Osteocyte (in vitro differentiated cells): ENCODE measurements around the gene NEDD1. TPM values are rescaled to one million over a fixed set of nuclear protein-coding genes. Genes with fewer than 3 reads are reported as not detected.
A peak's percentile ranks its signal among the peaks of the same experiment; 100 is the strongest.

Experiments
- DNase-seq: peaks from one replicate; pipeline ENCODE4 v3.0.0; 2021; ENCODE audit warnings: mixed read lengths; ENCODE audit not compliant: unreplicated experiment; ENCODE audit errors: extremely low spot score
- H3K27ac Mint-ChIP-seq: one replicate; pipeline ENCODE4 v1.8.0; 2021; ENCODE audit warnings: mild to moderate bottlenecking, mixed read lengths; ENCODE audit not compliant: unreplicated experiment
- H3K27me3 Mint-ChIP-seq: one replicate; pipeline ENCODE4 v1.8.0; 2021; ENCODE audit warnings: mixed read lengths; ENCODE audit not compliant: unreplicated experiment
- H3K36me3 Mint-ChIP-seq: one replicate; pipeline ENCODE4 v1.8.0; 2021; ENCODE audit warnings: mixed read lengths; ENCODE audit not compliant: unreplicated experiment
- H3K4me1 Mint-ChIP-seq: one replicate; pipeline ENCODE4 v1.8.0; 2021; ENCODE audit warnings: mixed read lengths; ENCODE audit not compliant: unreplicated experiment
- H3K4me3 Mint-ChIP-seq: one replicate; pipeline ENCODE4 v1.8.0; 2021; ENCODE audit warnings: mild to moderate bottlenecking, moderate library complexity, mixed read lengths; ENCODE audit not compliant: unreplicated experiment
- H3K9me3 Mint-ChIP-seq: one replicate; pipeline ENCODE4 v1.8.0; 2021; ENCODE audit warnings: mixed read lengths; ENCODE audit not compliant: unreplicated experiment
- total RNA-seq: library from RNA; stranded (reverse); gene quantifications from 2 replicates; pipeline ENCODE4 v1.2.1, GENCODE V29; 2021
- TF ChIP-seq, protein P1 (sequence below): fragments of 200-600 bp; sonication (generic); IDR thresholded peaks from 2 replicates; pipeline ENCODE4 v1.5.0; 2021; ENCODE audit warnings: antibody characterized with exemption, mild to moderate bottlenecking, moderate library complexity

Gene NEDD1
- total RNA-seq, 1 donor from 2014 or later: 18.7 TPM

DNA sequence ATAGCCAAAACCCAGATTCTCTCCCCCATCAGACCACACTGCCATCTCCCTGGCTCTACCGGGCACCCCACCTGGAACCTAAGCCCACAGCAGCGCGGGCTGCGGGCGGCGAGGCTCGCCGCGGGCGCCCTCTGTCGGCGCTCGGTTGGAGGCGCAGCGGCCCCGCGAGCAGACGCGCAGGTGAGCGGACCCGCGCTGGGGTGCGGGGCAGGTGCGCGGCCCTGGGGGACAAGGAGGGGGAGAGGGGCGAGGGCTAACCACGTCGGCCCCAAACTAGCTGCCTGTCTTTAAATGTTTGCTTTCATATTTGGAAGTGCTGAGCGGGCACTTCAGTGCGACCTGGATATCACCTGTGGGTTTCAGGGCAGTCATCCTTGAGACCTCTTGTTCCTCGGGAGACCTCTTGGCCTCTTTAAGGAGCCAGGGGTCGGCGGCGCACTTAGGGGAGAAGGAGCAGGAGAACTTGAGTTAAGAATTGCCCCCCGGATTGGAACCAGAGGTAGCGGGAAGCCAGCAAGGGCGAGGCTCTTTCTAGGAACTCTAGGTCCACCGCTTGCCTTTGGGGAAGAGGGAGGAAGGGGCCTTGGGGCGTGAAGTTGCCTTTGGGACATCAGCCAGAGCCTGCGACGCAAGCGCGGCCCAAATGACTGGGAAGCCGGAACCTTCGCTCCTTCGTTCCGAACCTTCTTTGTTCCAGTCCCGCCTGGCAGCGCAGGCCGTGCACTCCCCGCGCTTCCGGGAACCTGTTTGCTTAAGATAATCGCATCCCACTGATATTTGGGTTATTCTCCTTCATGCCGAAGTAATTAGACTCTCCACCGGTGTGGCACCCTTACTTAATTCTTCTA is 78.7 kb downstream of the NEDD1 start:
- Mint-ChIP-seq H3K36me3 (no peaks in the 10 kb centered on the region), H3K4me3 (peak overlapping the region; percentile 55), H3K4me1 (peaks cover 9% of the 10 kb centered on the region), H3K27ac (no peak overlapping the region), H3K9me3 (no peaks in the 10 kb centered on the region), H3K27me3 (peaks cover 52% of the 10 kb centered on the region)
- TF ChIP-seq, protein P1, sequence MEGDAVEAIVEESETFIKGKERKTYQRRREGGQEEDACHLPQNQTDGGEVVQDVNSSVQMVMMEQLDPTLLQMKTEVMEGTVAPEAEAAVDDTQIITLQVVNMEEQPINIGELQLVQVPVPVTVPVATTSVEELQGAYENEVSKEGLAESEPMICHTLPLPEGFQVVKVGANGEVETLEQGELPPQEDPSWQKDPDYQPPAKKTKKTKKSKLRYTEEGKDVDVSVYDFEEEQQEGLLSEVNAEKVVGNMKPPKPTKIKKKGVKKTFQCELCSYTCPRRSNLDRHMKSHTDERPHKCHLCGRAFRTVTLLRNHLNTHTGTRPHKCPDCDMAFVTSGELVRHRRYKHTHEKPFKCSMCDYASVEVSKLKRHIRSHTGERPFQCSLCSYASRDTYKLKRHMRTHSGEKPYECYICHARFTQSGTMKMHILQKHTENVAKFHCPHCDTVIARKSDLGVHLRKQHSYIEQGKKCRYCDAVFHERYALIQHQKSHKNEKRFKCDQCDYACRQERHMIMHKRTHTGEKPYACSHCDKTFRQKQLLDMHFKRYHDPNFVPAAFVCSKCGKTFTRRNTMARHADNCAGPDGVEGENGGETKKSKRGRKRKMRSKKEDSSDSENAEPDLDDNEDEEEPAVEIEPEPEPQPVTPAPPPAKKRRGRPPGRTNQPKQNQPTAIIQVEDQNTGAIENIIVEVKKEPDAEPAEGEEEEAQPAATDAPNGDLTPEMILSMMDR: peak; percentile 90
- no peak for DNase-seq

DNA sequence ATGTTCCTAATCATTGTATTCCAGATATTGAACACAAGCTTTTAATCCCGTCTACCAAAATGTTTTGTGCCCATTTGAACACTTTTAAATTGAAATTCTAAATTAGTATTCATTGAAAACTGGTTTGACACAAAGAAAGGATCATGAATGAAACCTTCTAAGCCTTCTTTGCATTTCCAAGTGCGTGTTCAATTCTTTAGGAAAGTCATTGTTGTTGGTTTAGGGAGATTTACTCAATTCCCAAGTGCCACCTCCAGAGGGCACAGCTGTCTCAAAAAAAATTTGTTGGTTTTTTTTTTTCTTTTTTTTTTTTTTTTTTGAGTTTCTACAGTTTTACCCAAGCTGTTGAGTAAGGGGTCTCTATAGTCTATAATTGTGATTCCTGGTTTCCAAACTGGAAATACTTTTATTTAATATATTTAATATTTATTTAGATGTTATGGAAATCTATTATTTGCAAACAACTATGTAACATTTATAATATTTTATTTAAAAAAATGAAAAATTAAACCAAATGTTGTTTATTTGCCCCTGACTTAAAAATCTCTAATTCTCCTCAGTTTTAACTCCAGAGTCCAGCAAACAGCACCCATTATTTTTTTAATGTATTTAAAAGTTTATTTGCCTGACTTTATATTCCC is 79.9 kb downstream of the NEDD1 start:
- Mint-ChIP-seq H3K27ac (no peak overlapping the region), H3K4me1 (peaks cover 5% of the 10 kb centered on the region), H3K4me3 (no peak overlapping the region), H3K27me3 (peaks cover 63% of the 10 kb centered on the region), H3K36me3 (no peaks in the 10 kb centered on the region), H3K9me3 (no peaks in the 10 kb centered on the region)
- TF ChIP-seq, protein P1: peak; percentile 62
- no peak for DNase-seq

DNA sequence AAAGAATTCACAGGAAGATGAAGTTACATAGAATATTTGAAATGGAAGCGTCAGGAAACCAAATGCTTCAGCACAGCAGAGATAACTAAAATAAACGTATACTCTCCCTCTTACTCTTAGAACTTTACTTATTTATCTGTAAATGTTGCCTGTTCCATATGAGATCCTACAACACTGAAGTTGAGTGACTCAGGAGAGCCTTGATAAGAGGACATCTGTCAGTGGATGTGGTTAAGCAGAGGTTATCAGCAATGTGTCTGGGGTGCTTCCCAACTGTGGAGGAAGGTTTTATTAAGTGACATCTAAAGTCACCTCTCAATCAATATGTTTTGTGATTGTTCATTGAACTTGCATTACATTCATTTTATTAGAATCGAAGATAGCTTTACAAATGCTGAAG is 81.9 kb downstream of the NEDD1 start:
- H3K36me3 Mint-ChIP-seq: no peaks in the 10 kb centered on the region
- TF ChIP-seq, protein P1: no peak
- peaks cover 68% of the 10 kb centered on the region for H3K27me3 Mint-ChIP-seq
- no peak overlapping the region for H3K27ac Mint-ChIP-seq
- H3K4me1 Mint-ChIP-seq: peaks cover 5% of the 10 kb centered on the region
- no peaks in the 10 kb centered on the region for H3K9me3 Mint-ChIP-seq
- no peak for DNase-seq
- H3K4me3 Mint-ChIP-seq: no peak overlapping the region

DNA sequence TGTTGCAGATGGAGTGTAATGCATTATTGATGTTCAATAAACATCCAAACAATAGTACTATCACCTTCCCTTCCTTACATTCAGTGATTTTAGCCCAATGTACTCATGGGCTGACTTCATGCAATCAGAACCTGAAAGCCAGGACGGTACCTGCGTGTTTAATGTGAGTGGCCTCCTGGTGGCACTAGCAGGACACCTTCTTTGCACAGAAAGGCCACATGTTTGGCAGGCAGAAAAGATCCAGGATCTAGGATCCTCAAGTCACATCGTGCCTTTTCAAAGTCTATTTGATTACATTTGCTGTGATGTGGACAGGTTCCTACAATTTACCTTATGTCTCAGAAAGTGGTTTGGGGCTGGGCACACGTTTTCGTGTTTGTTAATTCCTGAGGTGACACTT is 82.9 kb downstream of the NEDD1 start:
- Mint-ChIP-seq H3K9me3 (no peaks in the 10 kb centered on the region), H3K4me1 (peaks cover 5% of the 10 kb centered on the region), H3K4me3 (no peak overlapping the region), H3K27me3 (peaks cover 65% of the 10 kb centered on the region), H3K36me3 (no peaks in the 10 kb centered on the region), H3K27ac (no peak overlapping the region)
- DNase-seq: no peak
- TF ChIP-seq, protein P1: no peak

DNA sequence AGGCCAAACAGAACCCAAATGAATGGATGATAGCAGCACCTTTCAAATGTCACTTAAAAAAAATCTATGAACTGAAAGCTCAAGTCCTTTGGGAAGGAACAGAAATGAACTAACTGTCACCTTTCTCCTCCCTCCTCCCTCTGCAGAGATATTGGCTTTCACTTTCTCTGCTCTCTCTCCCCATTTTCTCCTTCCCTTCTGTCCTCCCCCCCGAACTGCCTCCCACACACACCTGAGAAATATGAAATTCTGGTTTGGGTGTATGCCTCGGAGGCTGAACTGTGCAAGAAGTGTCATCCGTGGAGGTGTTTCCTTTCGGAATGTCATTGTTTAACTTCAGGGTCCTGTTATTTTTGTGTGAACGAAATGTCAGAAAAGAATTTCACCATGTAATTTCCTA is 87.8 kb downstream of the NEDD1 start:
- H3K9me3 Mint-ChIP-seq: no peaks in the 10 kb centered on the region
- H3K4me3 Mint-ChIP-seq: no peak overlapping the region
- H3K27ac Mint-ChIP-seq: no peak overlapping the region
- H3K36me3 Mint-ChIP-seq: no peaks in the 10 kb centered on the region
- DNase-seq: no peak
- TF ChIP-seq, protein P1: no peak
- H3K4me1 Mint-ChIP-seq: no peaks in the 10 kb centered on the region
- H3K27me3 Mint-ChIP-seq: peaks cover 47% of the 10 kb centered on the region
